Stimulated activated CD8-positive, alpha-beta memory T cell treated with anti-CD3 and anti-CD28 coated beads, Interleukin-4, amount 100 ng/mL, for 24 hours (primary cell): ENCODE measurements around the gene VKORC1.

ENCODE experiments used
- DNase-seq: peaks from one replicate; pipeline ENCODE4 v3.0.0-alpha.2; 2020; ENCODE audit warnings: low read depth

The VKORC1 gene

GRCh38 chr16:31082368-31083045 is 12.1 kb downstream of the VKORC1 start:
- DNase-seq, result no peak

- DNase-seq, result no peak
Observed at GRCh38 chr16:31081428-31082351, 12.9 kb downstream of the VKORC1 start.

- DNase-seq, result no peak
Observed at GRCh38 chr16:31080756-31081419, 13.7 kb downstream of the VKORC1 start.

- no peak for DNase-seq
Observed at GRCh38 chr16:31080035-31080629, 14.5 kb downstream of the VKORC1 start.

- no peak for DNase-seq
Observed at GRCh38 chr16:31079342-31079944, 15.2 kb downstream of the VKORC1 start.

GRCh38 chr16:31078597-31079341 is 15.8 kb downstream of the VKORC1 start:
- no peak for DNase-seq

GRCh38 chr16:31077592-31078396 is 16.8 kb downstream of the VKORC1 start:
- DNase-seq, result no peak

- no peak for DNase-seq
Observed at GRCh38 chr16:31077024-31077423, 17.6 kb downstream of the VKORC1 start.

- DNase-seq, result no peak
Observed at GRCh38 chr16:31076319-31076718, 18.3 kb downstream of the VKORC1 start.

GRCh38 chr16:31074814-31075183 is 19.8 kb downstream of the VKORC1 start:
- no peak for DNase-seq

- peak; percentile 95 for DNase-seq
Observed at GRCh38 chr16:31073970-31074813, 20.4 kb downstream of the VKORC1 start, which contains the start of the genes ZNF646 and ZNF668. Gene ZNF646 (plus strand): TSS chr16:31074422. CDS start chr16:31076325, 1,903 bp downstream. Gene ZNF668 (minus strand): TSS chr16:31074240. CDS start chr16:31064459, 9,781 bp downstream.

- peak; percentile 87 for DNase-seq
Observed at GRCh38 chr16:31073142-31073969, 21.2 kb downstream of the VKORC1 start.

GRCh38 chr16:31072540-31073141 is 22.0 kb downstream of the VKORC1 start:
- no peak for DNase-seq

- no peak for DNase-seq
Observed at GRCh38 chr16:31071861-31072260, 22.7 kb downstream of the VKORC1 start.

GRCh38 chr16:31067342-31067741 is 27.3 kb downstream of the VKORC1 start:
- DNase-seq, result no peak

- no peak for DNase-seq
Observed at GRCh38 chr16:31064882-31065461, 29.6 kb downstream of the VKORC1 start.

- DNase-seq, result no peak
Observed at GRCh38 chr16:31063843-31064611, 30.6 kb downstream of the VKORC1 start.
